GM18499 (cell line): Measurements from ENCODE around the gene RBM6.

Experiments used
- ATAC-seq: cut with Tn5 transposase; IDR thresholded peaks from one replicate; pipeline ENCODE4 v1.9.1; 2021; ENCODE audit warnings: moderate number of reproducible peaks; ENCODE audit not compliant: insufficient read depth, unreplicated experiment

The RBM6 gene

DNA sequence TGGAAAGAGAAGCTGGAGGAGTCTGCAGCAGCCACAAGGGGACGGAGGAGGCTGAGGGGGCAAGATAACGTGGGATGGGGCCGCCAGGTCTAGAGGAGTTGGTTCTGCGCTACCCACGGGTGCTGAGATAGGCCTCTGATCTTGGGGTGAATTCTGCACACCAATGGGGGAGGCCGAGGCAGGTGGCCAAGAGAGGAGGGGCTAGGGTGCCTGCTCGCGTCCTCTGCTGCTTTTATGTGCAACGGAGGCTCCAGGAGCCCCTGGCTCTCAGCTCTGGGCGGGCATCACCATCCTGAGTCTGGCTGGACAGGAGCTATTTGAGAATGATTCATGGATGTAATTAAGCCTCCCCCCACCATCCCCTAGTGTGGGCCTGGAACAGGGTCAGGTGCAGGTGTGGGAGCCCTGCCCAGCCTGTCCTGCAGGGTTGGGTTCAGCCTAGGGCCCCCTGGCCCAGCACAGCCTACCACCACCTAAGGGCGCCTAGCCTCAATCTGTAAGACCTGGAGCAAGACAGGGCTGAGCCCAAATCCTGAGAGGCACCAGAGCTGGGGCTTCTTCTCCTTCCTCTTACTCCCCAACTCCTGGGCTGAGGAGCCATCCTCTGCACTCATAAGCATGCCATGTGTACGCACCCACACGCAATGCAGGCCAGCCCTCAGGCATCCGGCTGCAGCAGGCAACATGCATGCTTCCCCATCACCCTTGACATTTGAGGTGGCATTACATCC lies 182.9 kb downstream of the RBM6 start:
- no peak for ATAC-seq

DNA sequence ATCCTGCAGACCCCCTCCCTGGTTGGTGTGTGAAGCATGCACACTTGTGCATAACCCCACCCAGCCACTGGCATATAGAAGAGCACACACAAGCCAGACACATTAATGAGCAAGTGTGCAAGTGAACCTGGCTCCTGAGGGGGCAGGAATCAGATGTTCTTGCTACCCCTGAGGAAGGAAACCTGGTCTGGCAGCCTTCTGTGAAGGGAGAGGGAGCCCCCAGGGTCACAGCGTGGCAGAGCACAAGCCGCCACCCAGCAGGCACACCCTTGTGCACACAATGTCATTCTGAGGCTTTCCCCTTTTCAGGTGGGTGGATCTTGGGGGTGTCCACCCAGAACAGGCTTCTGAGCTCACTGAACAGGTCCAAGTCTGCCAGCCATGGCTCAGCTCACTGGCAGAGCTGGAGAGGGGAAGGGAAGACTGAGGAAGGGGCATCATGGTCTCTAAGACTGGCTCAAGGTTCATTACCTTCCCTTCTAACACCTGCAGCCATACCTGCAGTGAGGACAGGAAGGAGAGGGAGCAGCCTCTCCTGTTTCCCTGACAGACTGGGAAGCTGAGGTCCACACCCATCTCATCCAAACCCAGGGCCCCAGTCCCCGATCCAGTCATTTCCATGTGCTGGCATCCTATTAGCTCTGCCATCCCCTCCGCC lies 183.6 kb downstream of the RBM6 start:
- no peak for ATAC-seq

- no peak for ATAC-seq
Observed at GRCh38 chr3:50124052-50124799, 184.3 kb downstream of the RBM6 start.

DNA sequence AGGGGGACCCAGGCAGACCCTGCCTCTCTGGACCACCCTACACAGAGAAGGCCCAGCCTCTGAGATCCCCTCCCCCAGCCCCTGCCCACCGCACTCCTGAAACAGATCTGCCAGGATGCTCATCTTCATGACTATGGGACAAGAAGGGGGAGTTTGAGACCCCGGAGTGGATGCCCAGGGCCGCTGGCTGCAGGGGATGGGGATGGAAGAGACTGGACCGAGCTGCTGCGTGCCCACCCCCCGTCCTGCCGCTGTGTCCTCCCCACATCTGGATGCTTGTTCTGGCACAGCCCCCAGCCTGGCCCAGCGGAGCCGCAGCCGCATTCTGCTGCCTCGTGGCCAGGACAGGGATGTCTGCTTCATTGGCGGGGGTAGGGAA lies 184.8 kb downstream of the RBM6 start:
- no peak for ATAC-seq

GRCh38 chr3:50125541-50126286 lies 185.8 kb downstream of the RBM6 start:
- ATAC-seq, result no peak

DNA sequence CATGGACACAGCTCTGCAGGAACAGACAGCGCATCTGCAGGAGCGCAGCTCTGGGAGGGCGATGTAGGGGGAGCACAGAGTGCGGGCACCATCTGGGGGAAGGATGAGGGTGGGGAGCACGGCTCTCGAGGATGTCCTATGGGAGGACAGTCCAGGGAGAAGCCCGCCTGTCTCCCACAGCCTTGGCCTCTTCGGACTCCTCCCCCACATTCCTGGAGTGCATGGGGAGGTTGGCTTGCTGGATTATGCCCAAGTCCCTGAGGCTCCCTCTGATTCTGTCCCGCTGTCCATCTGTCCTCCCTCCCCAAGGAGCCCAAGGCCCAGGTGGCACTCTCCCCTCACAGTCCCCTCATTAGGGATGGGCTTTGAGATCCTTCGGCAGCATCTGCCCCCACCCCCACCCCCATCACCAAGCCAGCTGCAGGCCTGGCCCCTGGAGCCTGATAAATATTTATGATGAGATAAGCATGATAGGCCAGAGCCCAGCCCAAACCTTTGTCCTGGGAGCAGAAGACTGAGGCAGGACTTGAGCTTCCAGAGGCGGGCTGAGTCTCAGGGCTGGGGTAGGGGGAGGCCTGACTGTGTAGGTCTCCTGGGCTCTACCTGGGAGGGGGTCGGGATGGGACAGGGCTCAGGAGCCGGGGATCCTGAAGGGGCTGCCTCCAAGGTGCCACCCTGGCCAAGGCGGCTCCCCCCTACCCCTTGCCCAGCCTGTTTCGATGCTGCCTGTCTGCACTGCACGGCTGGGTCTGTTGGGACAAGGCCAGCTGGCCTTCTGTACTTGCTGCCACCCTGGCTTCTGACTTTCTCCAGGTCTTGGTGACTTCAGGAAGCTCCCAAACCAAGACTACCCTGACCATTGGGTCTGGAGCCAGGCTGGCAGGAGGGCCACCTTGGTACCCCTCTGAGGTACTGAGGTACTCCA lies 186.6 kb downstream of the RBM6 start:
- no peak for ATAC-seq
